ENCODE results near the gene GPR12. TPM values are rescaled to one million over a fixed set of nuclear protein-coding genes. Genes with fewer than 3 reads are reported as not detected.
"Not testable (repeated sequence)": the region's sequence is repeated elsewhere in the genome, so short reads cannot be mapped to it uniquely, and the experiment has no call there.

The GPR12 gene
- total RNA-seq, 4 donors from 2014 or later: under 0.01 to 0.63 (median 0.39) TPM; not detected in 1

GRCh38 chr13:26727122-26727521 lies 33.5 kb downstream of the GPR12 start:
- H3K4me1 ChIP-seq: no peaks in the 10 kb centered on the region
- no peak overlapping the region for H3K4me3 ChIP-seq
- 63 to 67% methylated on average over 3 of the region's 3 CpGs for WGBS, 2 donors
- no peaks in the 10 kb centered on the region for H3K27me3 ChIP-seq
- no peak overlapping the region for H3K27ac ChIP-seq
- no peak for DNase-seq (ENCODE audit: low spot score in 2 of 2)
- TF ChIP-seq CTCF (IDR thresholded peaks at IDR 0.05): no peak
- no peak for TF ChIP-seq POLR2A (IDR thresholded peaks at IDR 0.05)
- TF ChIP-seq EP300 (IDR thresholded peaks at IDR 0.05): no peak
- H3K36me3 ChIP-seq: no peaks in the 10 kb centered on the region
- H3K9me3 ChIP-seq: no peaks in the 10 kb centered on the region

- WGBS, 2 donors: 67 to 72% methylated on average over 8 of the region's 8 CpGs
- no peaks in the 10 kb centered on the region for H3K4me1 ChIP-seq
- no peaks in the 10 kb centered on the region for H3K36me3 ChIP-seq
- DNase-seq (ENCODE audit: low spot score in 2 of 2): no peak
- H3K27ac ChIP-seq: no peak overlapping the region
- no peaks in the 10 kb centered on the region for H3K9me3 ChIP-seq
- H3K4me3 ChIP-seq: no peak overlapping the region
- TF ChIP-seq EP300 (IDR thresholded peaks at IDR 0.05) (no peak), POLR2A (IDR thresholded peaks at IDR 0.05) (no peak), CTCF (IDR thresholded peaks at IDR 0.05) (no peak)
- H3K27me3 ChIP-seq: no peaks in the 10 kb centered on the region
These were observed 33.9 kb downstream of the GPR12 start for GRCh38 chr13:26726684-26727083.

- not testable (repeated sequence) for H3K4me1 ChIP-seq; H3K9me3 ChIP-seq; H3K27ac ChIP-seq; H3K4me3 ChIP-seq; H3K36me3 ChIP-seq; DNase-seq (ENCODE audit: low spot score in 2 of 2); H3K27me3 ChIP-seq
- 100% methylated on average over 6 of the region's 31 CpGs; no CpG with 5 or more reads in 1 of the 2 donors for WGBS, 2 donors
These were observed 37.0 kb downstream of the GPR12 start for GRCh38 chr13:26723620-26724019.

GRCh38 chr13:26722321-26722720 lies 38.3 kb downstream of the GPR12 start:
- Histone ChIP-seq H3K9me3 (no peaks in the 10 kb centered on the region), H3K27me3 (no peaks in the 10 kb centered on the region), H3K27ac (no peak overlapping the region), H3K4me1 (no peaks in the 10 kb centered on the region), H3K36me3 (no peaks in the 10 kb centered on the region), H3K4me3 (no peak overlapping the region)
- WGBS, 2 donors: 79% methylated on average over 5 of the region's 5 CpGs
- no peak for DNase-seq (ENCODE audit: low spot score in 2 of 2)
- TF ChIP-seq EP300 (IDR thresholded peaks at IDR 0.05) (no peak), POLR2A (IDR thresholded peaks at IDR 0.05) (no peak)

- no peak for TF ChIP-seq POLR2A (IDR thresholded peaks at IDR 0.05)
- no peak for TF ChIP-seq EP300 (IDR thresholded peaks at IDR 0.05)
- no peak for TF ChIP-seq CTCF (IDR thresholded peaks at IDR 0.05)
- no peaks in the 10 kb centered on the region for H3K4me1 ChIP-seq
- no peaks in the 10 kb centered on the region for H3K27me3 ChIP-seq
- no peak overlapping the region for H3K27ac ChIP-seq
- H3K4me3 ChIP-seq: no peak overlapping the region
- 57 to 62% methylated on average over 24 to 26 of the region's 26 CpGs for WGBS, 2 donors
- no peaks in the 10 kb centered on the region for H3K9me3 ChIP-seq
- no peaks in the 10 kb centered on the region for H3K36me3 ChIP-seq
- no peak for DNase-seq (ENCODE audit: low spot score in 2 of 2)
These were observed 39.1 kb downstream of the GPR12 start for GRCh38 chr13:26721251-26722121.

GRCh38 chr13:26719356-26719945 lies 41.1 kb downstream of the GPR12 start:
- Histone ChIP-seq H3K27me3 (no peaks in the 10 kb centered on the region), H3K27ac (no peak overlapping the region), H3K4me1 (no peaks in the 10 kb centered on the region), H3K9me3 (no peaks in the 10 kb centered on the region), H3K36me3 (no peaks in the 10 kb centered on the region), H3K4me3 (no peak overlapping the region)
- 59 to 67% methylated on average over 5 of the region's 5 CpGs for WGBS, 2 donors
- DNase-seq (ENCODE audit: low spot score in 2 of 2): no peak
- TF ChIP-seq POLR2A (IDR thresholded peaks at IDR 0.05) (no peak), EP300 (IDR thresholded peaks at IDR 0.05) (no peak), CTCF (IDR thresholded peaks at IDR 0.05) (no peak)
